Mucosa of stomach (tissue), 1 donor: ENCODE measurements around the gene SLC6A18.
"Not testable (repeated sequence)": the region's sequence is repeated elsewhere in the genome, so short reads cannot be mapped to it uniquely, and the experiment has no call there.

ENCODE experiments used
- H3K27me3 ChIP-seq: one replicate; pipeline ENCODE4 v1.7.0; 2013; ENCODE audit warnings: mild to moderate bottlenecking, low read length; ENCODE audit not compliant: control insufficient read depth, insufficient read depth
- H3K36me3 ChIP-seq: one replicate; pipeline ENCODE4 v1.7.0; 2013; ENCODE audit warnings: low read length; ENCODE audit not compliant: control insufficient read depth, insufficient read depth
- H3K4me1 ChIP-seq: one replicate; pipeline ENCODE4 v1.7.0; 2013; ENCODE audit warnings: mild to moderate bottlenecking, low read length; ENCODE audit not compliant: control insufficient read depth, insufficient read depth
- H3K4me3 ChIP-seq: one replicate; pipeline ENCODE4 v1.7.0; 2013; ENCODE audit warnings: low read length
- H3K9ac ChIP-seq: one replicate; pipeline ENCODE4 v1.7.0; 2013; ENCODE audit warnings: mild to moderate bottlenecking, low read length, moderate library complexity
- H3K9me3 ChIP-seq: one replicate; pipeline ENCODE4 v1.7.0; 2013; ENCODE audit warnings: mild to moderate bottlenecking, low read length, moderate library complexity; ENCODE audit not compliant: control insufficient read depth
- donor health status: Pancreatic carcinoma.

The SLC6A18 gene

DNA sequence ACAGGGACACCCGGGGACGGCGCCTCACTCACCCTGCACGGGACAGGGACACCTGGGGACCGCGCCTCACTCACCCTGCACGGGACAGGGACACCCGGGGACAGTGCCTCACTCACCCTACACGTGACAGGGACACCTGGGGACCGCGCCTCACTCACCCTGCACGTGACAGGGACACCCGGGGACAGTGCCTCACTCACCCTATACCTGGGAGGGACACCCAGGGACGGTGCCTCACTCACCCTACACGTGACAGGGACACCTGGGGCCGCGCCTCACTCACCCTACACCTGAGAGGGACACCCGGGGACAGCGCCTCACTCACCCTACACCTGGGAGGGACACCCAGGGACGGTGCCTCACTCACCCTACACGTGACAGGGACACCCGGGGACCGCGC, 65.8 kb downstream of the SLC6A18 start:
- not testable (repeated sequence) for H3K4me1 ChIP-seq, H3K9me3 ChIP-seq, H3K4me3 ChIP-seq, H3K27me3 ChIP-seq, H3K9ac ChIP-seq, H3K36me3 ChIP-seq

DNA sequence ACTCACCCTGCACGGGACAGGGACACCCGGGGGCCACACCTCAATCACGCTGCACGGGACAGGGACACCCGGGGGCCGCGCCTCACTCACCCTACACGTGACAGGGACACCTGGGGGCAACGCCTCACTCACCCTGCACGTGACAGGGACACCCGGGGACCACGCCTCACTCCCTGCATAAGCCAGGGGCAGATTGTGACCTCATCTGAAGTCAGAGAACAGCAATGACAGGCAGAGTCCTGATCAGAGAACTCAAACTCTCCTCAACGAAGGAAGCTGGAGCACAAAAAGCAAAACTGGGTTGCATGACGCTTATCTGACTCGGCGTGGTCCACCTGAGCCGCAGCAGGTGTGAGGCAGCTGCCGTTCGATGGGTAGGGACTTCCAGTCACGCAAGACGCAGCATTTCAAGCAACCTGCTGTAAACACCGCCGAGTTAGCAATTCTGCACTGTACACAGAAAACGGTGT, 66.5 kb downstream of the SLC6A18 start:
- H3K4me3 ChIP-seq = no peak overlapping the region
- peaks cover 8% of the 10 kb centered on the region for H3K4me1 ChIP-seq
- no peaks in the 10 kb centered on the region for H3K36me3 ChIP-seq
- H3K9me3 ChIP-seq = no peaks in the 10 kb centered on the region
- no peak overlapping the region for H3K9ac ChIP-seq
- H3K27me3 ChIP-seq = peaks cover 5% of the 10 kb centered on the region

DNA sequence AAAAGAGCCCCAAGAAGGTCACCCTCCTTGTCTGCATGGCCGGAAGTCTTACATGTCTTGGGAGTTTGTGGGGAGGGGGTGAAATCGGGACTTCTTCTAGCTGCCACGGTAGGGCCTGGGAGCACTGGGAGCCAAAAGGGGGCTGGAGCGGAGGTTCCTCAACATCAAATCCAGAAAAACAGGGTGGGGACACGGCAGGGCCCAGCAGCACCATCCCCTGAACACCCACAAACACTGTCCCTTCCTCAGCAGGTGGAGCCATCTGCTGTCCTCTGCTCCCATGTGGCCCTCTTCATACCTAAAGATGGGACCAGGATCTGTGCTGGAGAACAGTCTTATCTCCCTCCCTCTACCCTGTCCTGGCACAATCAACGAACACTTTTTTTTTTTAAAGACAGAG, 67.0 kb downstream of the SLC6A18 start:
- H3K27me3 ChIP-seq = peaks cover 5% of the 10 kb centered on the region
- no peak overlapping the region for H3K4me3 ChIP-seq
- H3K9me3 ChIP-seq = no peaks in the 10 kb centered on the region
- no peaks in the 10 kb centered on the region for H3K36me3 ChIP-seq
- H3K4me1 ChIP-seq = peaks cover 8% of the 10 kb centered on the region
- no peak overlapping the region for H3K9ac ChIP-seq

DNA sequence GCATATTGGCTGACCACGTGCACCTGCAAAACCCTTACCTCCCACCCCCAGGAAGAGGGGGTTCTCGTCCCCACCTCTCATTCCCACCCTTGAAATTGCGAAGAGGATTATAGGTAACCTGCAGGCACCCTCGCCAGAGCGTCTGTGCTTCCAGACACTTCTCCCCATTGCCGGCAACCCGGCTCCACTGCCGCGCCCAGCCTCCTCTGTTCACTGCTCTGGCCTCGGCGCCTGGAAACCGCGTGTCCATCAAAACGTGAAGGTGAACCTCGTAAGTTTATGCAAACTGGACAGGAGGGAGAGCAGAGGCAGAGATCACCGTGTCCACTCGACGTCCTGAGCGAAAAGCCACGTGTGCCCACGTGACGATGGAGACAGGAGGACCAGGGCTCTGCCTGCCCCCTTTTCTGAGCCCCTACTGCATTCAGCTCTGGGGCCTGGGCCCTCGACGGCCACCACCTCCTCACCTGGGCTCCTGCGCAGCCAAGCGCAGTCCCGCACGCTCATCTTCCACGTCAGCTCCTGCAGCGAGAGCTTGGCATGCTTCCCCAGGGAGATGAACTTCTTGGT, 67.8 kb downstream of the SLC6A18 start:
- Histone ChIP-seq H3K27me3 (peaks cover 5% of the 10 kb centered on the region), H3K4me3 (no peak overlapping the region), H3K9ac (no peak overlapping the region), H3K36me3 (no peaks in the 10 kb centered on the region), H3K9me3 (no peaks in the 10 kb centered on the region), H3K4me1 (peaks cover 8% of the 10 kb centered on the region)

DNA sequence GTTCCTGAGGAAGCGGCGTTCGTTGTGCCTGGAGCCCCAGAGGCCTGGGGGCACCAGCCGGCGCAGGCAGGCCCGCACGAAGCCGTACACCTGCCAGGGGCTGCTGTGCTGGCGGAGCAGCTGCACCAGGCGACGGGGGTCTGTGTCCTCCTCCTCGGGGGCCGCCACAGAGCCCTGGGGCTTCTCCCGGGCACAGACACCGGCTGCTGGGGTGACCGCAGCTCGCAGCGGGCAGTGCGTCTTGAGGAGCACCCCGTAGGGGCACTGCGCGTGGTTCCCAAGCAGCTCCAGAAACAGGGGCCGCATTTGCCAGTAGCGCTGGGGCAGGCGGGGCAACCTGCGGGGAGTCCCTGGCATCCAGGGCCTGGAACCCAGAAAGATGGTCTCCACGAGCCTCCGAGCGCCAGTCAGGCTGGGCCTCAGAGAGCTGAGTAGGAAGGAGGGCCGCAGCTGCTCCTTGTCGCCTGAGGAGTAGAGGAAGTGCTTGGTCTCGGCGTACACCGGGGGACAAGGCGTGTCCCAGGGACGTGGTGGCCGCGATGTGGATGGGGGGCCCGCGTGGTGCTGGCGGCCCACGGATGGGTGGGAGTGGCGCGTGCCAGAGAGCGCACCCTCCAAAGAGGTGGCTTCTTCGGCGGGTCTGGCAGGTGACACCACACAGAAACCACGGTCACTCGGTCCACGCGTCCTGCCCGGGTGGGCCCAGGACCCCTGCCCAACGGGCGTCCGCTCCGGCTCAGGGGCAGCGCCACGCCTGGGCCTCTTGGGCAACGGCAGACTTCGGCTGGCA, 68.4 kb downstream of the SLC6A18 start:
- H3K36me3 ChIP-seq = no peaks in the 10 kb centered on the region
- H3K4me3 ChIP-seq = no peak overlapping the region
- H3K9me3 ChIP-seq = no peaks in the 10 kb centered on the region
- peaks cover 8% of the 10 kb centered on the region for H3K4me1 ChIP-seq
- peaks cover 5% of the 10 kb centered on the region for H3K27me3 ChIP-seq
- H3K9ac ChIP-seq = no peak overlapping the region

DNA sequence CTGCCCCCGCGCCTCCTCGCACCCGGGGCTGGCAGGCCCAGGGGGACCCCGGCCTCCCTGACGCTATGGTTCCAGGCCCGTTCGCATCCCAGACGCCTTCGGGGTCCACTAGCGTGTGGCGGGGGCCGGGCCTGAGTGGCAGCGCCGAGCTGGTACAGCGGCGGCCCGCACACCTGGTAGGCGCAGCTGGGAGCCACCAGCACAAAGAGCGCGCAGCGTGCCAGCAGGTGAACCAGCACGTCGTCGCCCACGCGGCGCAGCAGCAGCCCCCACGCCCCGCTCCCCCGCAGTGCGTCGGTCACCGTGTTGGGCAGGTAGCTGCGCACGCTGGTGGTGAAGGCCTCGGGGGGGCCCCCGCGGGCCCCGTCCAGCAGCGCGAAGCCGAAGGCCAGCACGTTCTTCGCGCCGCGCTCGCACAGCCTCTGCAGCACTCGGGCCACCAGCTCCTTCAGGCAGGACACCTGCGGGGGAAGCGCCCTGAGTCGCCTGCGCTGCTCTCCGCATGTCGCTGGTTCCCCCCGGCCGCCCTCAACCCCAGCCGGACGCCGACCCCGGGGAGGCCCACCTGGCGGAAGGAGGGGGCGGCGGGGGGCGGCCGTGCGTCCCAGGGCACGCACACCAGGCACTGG, 69.1 kb downstream of the SLC6A18 start:
- Histone ChIP-seq H3K9ac (no peak overlapping the region), H3K27me3 (peaks cover 5% of the 10 kb centered on the region), H3K36me3 (no peaks in the 10 kb centered on the region), H3K4me1 (peaks cover 8% of the 10 kb centered on the region), H3K4me3 (no peak overlapping the region), H3K9me3 (no peaks in the 10 kb centered on the region)

DNA sequence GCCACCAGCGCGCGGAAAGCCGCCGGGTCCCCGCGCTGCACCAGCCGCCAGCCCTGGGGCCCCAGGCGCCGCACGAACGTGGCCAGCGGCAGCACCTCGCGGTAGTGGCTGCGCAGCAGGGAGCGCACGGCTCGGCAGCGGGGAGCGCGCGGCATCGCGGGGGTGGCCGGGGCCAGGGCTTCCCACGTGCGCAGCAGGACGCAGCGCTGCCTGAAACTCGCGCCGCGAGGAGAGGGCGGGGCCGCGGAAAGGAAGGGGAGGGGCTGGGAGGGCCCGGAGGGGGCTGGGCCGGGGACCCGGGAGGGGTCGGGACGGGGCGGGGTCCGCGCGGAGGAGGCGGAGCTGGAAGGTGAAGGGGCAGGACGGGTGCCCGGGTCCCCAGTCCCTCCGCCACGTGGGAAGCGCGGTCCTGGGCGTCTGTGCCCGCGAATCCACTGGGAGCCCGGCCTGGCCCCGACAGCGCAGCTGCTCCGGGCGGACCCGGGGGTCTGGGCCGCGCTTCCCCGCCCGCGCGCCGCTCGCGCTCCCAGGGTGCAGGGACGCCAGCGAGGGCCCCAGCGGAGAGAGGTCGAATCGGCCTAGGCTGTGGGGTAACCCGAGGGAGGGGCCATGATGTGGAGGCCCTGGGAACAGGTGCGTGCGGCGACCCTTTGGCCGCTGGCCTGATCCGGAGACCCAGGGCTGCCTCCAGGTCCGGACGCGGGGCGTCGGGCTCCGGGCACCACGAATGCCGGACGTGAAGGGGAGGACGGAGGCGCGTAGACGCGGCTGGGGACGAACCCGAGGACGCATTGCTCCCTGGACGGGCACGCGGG, 69.9 kb downstream of the SLC6A18 start, which contains the start of gene TERT:
Gene TERT (minus strand): TSS at position 234 of the 815 bp plus-strand sequence. CDS start 79 bp downstream, at position 155.
- Histone ChIP-seq H3K9me3 (no peaks in the 10 kb centered on the region), H3K9ac (no peak within 1 kb of the TSS), H3K27me3 (peaks cover 5% of the 10 kb centered on the region), H3K36me3 (no peaks in the 10 kb centered on the region), H3K4me1 (peaks cover 8% of the 10 kb centered on the region), H3K4me3 (no peak within 1 kb of the TSS)

DNA sequence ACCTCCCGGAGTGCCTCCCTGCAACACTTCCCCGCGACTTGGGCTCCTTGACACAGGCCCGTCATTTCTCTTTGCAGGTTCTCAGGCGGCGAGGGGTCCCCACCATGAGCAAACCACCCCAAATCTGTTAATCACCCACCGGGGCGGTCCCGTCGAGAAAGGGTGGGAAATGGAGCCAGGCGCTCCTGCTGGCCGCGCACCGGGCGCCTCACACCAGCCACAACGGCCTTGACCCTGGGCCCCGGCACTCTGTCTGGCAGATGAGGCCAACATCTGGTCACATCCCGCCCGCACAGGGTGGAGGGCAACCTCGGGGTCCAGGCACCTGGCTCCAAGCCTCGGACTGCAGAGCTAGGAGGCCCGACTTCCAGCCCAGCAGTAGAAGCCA, 70.5 kb downstream of the SLC6A18 start:
- Histone ChIP-seq H3K9ac (no peak overlapping the region), H3K4me3 (no peak overlapping the region), H3K27me3 (peaks cover 5% of the 10 kb centered on the region)

More for the DNA sequence above, 70.5 kb downstream of the SLC6A18 start:
- Histone ChIP-seq H3K36me3 (no peaks in the 10 kb centered on the region), H3K9me3 (no peaks in the 10 kb centered on the region), H3K4me1 (peaks cover 8% of the 10 kb centered on the region)
